GM18498 (cell line): ENCODE data around the gene ZNF333.
"Not testable (repeated sequence)": the region's sequence is repeated elsewhere in the genome, so short reads cannot be mapped to it uniquely, and the experiment has no call there.

Experiments
- ATAC-seq: cut with Tn5 transposase; IDR thresholded peaks from one replicate; pipeline ENCODE4 v1.9.1; 2021; ENCODE audit warnings: mild to moderate bottlenecking, moderate library complexity; ENCODE audit not compliant: unreplicated experiment

Gene ZNF333

DNA sequence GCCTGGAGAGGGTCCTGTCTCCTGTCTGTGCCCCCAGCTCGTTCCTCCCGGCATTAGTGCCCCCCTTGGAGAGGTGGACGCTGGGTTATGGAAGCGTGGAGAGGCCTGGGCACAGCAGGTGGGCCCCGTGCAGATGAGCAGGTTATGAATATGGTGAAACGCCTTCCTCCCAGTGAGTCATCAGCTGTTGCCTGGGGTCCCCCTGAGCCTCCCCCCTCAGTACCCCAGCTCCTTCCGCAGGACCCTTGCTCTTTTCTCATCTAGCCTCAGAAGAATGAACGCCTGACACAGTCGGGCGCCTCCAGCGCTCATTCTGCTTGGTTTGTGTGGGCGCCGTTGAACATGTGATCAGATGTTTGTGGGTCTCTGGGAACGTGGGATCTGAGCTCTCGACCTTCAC, 76.0 kb downstream of the ZNF333 start:
- not testable (repeated sequence) for ATAC-seq

DNA sequence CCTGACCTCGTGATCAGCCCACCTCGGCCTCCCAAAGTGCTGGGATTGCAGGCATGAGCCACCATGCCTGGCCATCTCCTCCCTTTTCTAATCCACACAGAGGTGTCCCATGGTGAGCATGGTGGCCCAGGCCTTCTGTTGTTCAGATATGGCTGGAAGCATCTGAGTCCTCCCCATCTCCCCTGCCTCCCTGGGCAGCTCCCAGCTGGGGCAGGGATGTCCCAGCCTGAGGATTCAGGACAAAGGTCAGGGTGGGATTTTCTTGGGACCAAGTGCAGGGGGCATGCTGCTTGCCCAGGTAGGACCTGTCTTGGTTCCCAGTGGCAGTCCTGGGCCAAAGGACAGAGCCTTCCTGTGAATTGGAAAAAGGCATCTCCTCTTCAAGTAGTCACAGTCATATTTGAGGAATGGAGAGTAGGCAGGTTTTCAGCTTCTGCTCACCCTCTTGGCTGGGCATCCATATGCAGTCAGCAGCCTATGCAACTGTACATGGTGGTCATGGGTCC, 77.7 kb downstream of the ZNF333 start:
- ATAC-seq = no peak

DNA sequence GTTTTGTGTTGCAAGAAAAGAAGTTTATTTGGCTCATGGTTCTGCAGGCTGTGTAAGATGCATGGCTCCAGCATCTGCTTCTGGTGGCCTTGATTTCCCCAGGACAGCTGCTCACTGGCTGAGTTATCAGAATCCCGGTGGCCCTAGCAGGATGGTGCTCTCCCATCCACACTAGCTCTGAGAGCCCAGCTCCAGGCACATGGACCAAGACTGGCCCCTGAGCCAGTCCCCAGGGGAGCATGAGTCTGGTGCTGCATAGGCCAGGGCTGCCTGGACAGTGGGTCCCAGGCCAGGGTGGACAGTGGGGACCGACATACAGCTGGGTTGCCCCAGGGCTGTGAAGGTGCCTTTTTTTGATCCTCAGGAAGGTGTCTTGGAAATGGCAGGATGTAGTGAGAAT, 78.2 kb downstream of the ZNF333 start:
- ATAC-seq = no peak

DNA sequence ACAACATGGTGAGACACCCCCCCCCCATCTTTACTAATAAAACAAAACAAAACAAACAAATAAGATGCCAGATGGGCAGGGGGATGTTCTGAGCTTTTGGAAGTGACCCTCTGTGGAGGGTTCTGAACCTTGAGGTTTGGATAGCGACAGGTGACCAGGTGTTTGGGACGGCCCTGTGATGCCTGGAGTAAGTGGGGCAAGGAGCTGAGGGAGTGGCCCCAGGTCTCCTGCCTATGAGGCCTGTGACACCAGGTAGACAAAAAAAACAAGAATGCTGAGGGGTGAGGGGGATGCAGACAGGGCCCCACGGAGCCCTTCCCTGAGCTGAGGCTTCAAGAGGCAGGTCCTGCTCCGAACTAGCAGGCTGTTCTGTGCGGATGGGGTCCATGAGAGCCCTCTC, 79.4 kb downstream of the ZNF333 start:
- ATAC-seq = no peak

DNA sequence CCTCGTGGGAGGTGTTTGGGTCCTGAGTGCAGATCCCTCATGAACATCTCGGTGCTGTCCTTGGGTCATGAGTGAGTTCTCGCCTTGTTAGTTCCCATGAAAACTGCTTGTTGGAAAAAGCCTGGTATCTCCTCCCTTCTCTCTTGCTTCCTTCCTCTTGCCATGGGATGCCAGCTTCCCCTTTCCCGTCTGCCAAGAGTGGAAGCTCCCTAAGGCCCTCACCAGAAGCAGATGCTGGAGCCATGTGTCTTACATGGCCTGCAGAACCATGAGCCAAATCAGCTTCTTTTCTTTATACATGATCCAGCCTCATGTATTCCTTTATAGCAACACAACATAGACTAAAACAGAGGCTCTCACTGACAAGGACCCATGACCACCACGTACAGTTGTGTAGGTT, 80.3 kb downstream of the ZNF333 start:
- ATAC-seq = no peak

DNA sequence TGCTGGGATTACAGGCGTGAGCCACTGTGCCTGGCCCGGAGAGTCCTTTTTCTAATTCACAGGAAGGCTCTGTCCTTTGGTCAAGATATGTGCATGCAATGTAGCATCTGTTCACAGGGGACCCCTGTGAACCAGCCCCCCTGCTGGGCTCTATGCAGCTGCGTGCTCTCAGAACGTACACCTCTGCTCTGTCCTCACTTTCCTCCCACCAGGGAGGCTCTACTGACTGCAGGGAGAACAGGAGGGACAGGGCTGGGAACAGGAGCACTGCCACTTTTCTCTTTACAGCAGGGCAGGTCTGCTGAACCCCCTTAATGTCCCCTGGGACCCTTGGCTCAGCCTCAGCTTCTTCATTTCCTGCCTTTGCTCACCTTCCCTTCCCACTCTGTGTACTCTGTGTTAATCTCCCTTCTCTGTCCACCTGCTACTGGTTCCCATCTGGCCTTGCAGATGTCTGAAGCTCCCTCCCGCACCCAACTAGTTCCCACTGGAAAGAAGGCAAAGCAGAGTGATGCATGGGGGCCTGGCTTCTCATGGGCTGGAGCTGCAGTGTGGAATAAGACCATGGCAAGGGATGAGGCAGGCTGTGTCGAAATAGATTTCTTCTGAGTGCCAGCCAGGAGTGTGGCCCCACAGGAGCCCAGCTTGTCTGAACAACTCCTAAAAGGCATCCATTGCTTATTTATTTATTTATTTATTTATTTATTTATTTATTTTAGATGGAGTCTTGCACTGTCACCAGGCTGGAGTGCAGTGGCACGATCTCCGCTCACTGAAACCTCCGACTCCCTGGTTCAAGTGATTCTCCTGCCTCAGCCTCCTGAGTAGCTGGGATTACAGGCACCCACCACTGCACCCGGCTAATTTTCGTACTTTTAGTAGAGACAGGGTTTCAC, 81.3 kb downstream of the ZNF333 start:
- no peak for ATAC-seq

DNA sequence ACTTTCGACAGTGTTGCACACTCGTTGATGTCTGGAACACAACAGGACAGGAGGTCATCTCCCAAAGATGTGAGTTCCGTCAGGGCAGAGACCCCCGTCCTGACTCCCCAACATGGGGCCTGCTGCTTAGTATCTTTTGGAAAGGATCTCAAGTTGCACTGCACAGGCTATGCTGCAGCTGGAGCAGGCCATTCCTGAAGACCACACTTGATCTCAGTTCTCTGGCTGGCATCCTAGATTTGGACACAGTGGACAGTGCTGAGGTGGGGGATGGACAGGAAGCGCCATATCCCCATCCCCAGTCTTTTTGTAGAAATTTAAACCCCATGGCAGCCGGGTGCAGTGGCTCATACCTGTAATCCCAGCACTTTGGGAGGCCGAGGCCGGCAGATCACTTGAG, 82.6 kb downstream of the ZNF333 start:
- ATAC-seq = no peak

DNA sequence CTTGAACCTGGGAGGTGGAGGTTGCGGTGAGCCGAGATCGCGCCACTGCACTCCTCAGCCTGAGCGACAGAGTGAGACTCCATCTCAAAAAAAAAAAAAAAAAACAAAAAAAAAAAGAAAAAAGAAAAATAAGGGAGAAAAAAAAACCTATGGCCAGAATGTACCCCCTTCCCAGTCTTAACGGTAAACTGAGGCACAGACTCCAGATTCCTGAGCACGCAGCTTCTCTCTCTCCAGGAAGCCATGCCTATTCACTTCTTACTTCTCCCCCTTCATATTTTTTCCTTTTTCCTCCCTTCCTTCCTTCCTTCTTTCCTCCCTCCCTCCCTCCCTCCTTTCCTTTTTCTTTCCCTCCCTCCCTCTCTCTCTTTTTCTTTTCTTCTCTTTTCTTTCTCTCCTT, 83.1 kb downstream of the ZNF333 start:
- no peak for ATAC-seq

DNA sequence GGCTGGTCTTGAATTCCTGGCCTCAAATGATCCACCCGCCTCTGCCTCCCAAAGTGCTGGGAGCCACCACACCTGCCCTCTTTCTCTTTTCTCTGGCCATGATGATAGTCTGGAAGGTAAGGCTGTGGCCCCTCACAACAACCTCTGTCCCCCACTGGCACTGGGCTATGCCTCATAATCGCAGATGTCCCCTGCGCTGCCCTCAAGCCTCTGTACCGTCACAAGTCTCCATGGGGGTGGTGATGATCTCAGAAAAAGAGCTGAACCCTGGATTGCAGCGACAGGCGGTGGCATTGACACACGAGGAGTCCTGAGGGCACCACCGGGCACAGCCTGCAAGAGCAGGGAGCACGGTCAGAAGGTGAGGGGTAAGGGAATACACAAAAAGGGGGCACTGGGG, 83.9 kb downstream of the ZNF333 start:
- not testable (repeated sequence) for ATAC-seq

DNA sequence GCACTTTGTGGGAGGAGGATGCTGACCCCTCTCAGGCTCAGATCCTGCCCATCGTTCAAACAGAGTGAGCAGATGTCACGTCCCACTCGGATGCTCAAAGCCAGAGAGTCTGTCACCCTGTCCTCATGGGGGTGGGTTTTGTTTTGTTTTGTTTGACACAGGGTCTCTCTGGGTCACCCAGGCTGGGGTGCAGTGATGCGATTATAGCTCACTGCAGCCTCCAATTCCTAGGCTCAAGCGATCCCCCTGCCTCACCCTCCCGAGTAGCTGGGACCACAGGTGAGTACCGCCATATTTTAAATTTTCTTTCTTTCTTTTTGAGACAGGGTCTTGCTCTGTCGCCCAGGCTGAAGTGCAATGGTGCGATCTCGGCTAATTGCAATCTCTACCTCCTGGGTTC, 84.5 kb downstream of the ZNF333 start:
- no peak for ATAC-seq

DNA sequence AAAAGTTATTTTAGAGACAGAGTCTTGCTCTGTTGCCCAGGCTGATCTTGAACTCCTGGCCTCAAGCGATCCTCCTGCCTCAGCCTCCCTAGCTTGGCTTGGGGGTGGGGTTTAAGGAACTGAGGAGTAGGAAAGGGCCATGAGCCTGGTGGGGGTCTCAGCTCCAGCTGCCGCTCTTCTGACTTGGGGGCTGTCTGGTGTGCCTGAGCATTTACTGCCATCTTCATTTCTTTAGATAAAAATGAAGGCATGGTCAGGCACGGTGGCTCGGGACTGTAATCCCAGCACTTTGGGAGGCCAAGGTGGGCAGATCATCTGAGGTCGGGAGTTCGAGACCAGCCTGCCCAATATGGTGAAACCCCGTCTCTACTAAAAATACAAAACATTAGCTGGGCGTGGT, 85.5 kb downstream of the ZNF333 start:
- ATAC-seq = not testable (repeated sequence)

DNA sequence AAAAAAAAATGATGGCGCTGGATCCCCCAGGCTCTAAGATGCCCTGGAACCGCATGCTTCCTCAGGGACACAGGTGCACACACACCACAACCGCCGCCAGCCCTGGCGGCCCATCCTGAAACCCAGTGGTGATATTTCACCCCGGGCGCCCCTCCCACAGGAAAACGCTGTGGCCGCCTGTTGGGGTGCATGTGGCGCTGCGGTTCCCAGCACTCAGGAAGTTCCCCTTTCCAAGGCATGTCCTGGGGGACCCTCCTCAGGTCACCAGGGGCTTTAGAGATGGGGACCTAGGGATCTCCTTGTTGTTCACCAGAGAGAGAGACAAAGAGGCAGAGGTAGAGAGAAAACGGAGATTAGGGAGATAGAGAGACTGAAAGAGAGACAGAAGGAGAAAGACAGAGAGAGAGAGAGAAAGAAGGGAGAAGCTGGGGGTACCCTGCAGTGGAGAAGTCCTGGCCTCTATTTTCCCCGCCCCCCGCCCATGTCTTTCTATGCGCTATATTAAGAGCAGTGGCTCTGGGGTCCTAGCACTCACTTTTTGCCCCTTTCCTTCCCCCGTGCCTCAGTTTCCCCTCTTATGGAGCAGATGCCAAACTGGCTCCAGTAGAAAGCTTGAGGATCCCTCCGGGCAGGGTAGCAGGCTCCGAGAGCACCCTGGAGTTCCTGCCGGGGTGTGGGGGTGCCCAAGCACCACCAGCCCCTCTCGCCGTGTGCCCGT, 86.2 kb downstream of the ZNF333 start:
- ATAC-seq = no peak

DNA sequence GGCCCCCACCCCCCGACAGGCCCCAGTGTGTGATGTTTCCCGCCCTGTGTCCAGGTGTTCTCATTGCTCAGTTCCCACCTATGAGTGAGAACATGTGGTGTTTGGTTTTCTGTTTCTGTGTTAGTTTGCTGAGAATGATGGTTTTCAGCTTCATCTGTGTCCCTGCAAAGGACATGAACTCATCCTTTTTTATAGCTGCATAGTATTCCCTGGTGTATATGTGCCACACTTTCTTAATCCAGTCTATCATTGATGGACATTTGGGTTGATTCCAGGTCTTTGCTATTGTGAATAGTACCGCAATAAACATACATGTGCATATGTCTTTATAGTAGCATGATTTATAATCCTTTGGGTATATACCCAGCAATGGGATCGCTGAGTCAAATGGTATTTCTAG, 87.8 kb downstream of the ZNF333 start:
- ATAC-seq = not testable (repeated sequence)

DNA sequence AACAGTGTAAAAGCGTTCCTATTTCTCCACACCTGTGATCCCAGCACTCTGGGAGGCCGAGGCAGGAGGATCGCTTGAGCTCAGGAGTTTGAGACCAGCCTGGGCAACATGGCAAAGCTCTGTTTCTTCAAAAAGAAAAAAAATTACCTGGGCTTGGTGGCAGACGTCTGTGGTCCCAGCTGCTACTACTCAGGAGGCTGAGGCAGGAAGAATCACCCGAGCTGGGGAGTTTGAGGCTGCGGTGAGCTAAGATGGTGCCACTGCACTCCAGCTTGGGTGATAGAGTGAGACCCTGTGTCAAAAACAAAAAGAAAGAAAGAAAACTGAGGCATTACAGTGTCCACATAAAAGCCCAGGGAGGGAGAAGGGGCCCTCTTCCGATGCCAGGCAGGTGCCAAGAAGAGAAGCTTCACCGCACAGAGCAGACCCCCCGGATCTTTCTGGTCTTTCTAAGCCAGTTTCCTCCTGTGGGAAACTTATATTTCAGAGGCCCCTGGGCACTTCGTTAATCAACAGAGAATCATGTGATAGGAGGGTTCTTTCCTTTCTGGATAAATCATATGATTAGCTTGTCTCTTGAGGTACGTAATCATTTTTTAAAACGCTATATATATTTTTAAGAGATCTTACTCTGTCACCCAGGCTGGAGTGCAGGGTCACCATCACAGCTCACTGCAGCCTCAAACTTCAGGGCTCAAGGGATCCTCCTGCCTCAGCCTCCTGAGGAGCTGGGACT, 88.4 kb downstream of the ZNF333 start, which contains the start of gene ADGRE2:
ADGRE2 (minus strand) TSS at position 451 of the 736 bp plus-strand sequence. CDS start 1,804 bp downstream, outside the sequence.
- ATAC-seq = not testable (repeated sequence)

DNA sequence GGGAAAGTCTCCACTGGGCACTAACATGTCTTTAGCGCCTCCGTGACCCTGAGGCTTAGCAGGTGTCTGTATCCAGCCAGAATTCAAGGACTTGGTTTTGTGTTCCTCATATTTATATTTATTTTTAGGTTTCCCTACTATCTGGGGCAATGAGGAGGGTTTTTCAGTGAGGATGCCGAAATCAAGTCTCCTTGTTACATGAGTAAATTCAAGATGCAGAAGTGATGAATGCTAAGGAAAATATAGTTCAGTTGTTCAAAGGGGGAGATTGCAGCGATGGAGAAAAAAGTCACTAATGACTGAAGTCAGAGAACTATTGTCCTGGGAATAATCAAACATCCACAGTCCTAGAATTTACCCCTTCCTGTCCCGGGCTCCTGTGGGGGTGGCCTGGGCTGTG, 89.3 kb downstream of the ZNF333 start:
- no peak for ATAC-seq

DNA sequence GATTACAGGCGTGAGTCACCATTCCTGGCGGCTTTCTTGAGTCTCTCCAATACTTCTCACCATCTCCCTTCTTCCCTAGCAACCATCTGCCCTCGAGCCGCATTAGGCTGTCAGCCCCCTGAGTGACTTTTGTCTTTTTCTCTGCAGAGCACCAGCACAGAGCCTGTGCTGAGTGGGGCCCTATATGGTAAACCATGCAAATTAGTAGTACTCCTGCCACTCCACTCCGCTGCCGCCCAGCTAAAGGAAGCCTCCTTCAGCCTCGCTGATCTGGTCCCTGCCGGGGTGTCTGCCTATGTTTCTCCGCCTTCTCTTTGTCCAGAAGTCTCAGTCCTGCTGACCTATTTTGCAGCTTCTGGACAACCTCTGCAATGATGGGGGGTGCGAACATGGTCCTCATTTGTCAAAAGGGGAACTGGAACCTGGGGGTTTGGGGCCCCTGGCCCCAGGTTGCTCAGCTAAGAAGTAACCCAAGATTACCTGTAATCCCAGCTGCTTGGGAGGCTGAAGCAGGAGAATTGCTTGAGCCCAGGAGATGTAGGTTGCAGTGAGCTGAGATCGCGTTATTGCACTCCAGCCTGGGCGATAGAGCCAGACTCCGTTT, 90.9 kb downstream of the ZNF333 start:
- not testable (repeated sequence) for ATAC-seq

DNA sequence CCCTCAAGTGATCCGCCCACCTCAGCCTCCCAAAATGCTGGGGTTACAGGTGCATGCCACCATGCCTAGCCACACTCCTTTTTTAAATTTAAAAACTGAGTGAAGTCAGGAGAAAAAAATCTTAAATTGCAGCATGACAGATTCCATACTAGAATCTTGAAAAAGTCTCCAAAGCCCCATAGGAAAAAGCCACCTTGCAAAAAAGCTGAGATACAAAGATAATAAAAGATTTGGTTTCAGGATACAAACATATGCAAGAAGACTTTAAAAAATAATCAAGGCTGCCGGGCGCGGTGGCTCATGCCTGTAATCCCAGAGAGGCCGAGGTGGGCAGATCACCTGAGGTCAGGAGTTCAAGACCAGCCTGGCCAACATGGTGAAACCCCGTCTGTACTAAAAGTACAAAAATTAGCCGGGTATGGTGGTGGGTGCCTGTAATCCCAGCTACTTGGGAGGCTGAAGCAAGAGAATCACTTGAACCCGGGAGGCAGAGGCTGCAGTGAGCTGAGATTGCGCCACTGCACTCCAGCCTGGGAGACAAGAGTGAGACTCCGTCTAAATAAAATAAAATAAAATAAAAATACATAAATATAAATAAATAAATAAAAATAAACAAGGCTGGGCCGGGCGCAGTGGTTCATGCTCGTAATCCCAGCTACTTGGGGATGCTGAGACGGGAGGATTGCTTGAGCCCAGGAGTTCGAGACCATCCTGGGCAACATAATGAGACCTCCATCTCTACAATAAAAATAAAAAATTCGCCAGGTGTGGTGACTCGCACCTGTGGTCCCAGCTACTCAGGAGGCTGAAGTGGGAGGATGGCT, 92.1 kb downstream of the ZNF333 start:
- ATAC-seq = not testable (repeated sequence)

DNA sequence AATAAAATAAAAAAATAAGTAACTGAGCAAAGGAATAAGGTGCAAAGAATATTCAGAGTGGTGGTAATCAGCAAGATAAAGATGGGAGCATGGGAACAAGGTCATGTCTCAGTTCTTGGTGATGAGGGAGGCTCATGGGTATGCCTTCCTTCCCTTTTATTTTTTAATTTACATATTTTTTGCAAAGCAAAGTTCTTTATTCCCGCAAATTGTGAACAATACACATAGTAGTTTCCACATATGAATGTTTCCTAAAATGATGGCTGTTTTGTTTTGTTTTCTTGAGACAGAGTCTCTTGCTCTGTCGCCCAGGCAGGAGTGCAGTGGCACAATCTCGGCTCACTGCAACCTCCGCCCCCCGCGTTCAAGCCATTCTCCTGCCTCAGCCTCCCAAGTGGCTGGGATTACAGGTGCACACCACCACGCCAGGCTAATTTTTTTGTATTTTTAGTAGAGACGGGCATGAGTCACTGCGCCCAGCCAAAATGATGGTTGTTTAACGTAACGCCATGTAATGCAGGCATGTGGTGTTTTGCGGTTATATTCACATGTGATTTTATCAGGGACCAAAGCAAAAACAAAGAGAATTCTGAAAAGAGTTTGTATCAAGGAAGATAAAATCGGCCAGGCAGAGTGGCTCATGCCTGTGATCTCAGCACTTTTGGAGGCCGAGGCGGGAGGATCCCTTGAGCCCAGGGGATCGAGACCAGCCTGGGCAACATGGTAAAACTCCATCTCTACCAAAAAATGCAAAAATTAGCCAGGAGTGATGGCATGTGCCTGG, 93.0 kb downstream of the ZNF333 start:
- ATAC-seq = no peak
